HUES64 (cell line): Measurements from ENCODE around the gene KRT71.

Source experiments
- H3K27ac ChIP-seq: 2 replicates; pipeline ENCODE4 v1.7.0; 2013; ENCODE audit warnings: low read depth, low read length, inconsistent platforms
- H3K27me3 ChIP-seq: 2 replicates; pipeline ENCODE4 v1.6.1; 2013; ENCODE audit warnings: mild to moderate bottlenecking, low read length; ENCODE audit not compliant: insufficient read depth
- H3K36me3 ChIP-seq: 2 replicates; pipeline ENCODE4 v1.6.1; 2013; ENCODE audit warnings: mild to moderate bottlenecking, low read length; ENCODE audit not compliant: insufficient read depth
- H3K4me1 ChIP-seq: 2 replicates; pipeline ENCODE4 v1.6.1; 2013; ENCODE audit warnings: mild to moderate bottlenecking, low read length, moderate library complexity; ENCODE audit not compliant: insufficient read depth
- H3K4me3 ChIP-seq: 2 replicates; pipeline ENCODE4 v1.5.1; 2013; ENCODE audit warnings: mild to moderate bottlenecking, low read length, moderate library complexity
- H3K9ac ChIP-seq: 2 replicates; pipeline ENCODE4 v1.6.1; 2013; ENCODE audit warnings: mild to moderate bottlenecking, low read depth, low read length
- H3K9me3 ChIP-seq: 2 replicates; pipeline ENCODE4 v1.6.1; 2013; ENCODE audit warnings: low read depth, low read length; ENCODE audit not compliant: insufficient read depth
- WGBS: fragments of 150-250, 120-280 bp; methylation state at CpG from one replicate; pipeline ENCODE4 v1.1.7; 2013; ENCODE audit warnings: missing lambda C conversion rate; 5-methylcytosine and 5-hydroxymethylcytosine counted together

The KRT71 gene

GRCh38 chr12:52585066-52585465, 32.1 kb upstream of the KRT71 start:
- H3K27ac ChIP-seq = no peak overlapping the region
- H3K36me3 ChIP-seq = no peaks in the 10 kb centered on the region
- 93% methylated on average over 3 of the region's 3 CpGs for WGBS
- H3K9me3 ChIP-seq = no peaks in the 10 kb centered on the region; the same call in 1 of the 2 replicates
- H3K9ac ChIP-seq = no peak overlapping the region
- H3K4me1 ChIP-seq = no peaks in the 10 kb centered on the region
- no peaks in the 10 kb centered on the region for H3K27me3 ChIP-seq
- no peak overlapping the region for H3K4me3 ChIP-seq

DNA sequence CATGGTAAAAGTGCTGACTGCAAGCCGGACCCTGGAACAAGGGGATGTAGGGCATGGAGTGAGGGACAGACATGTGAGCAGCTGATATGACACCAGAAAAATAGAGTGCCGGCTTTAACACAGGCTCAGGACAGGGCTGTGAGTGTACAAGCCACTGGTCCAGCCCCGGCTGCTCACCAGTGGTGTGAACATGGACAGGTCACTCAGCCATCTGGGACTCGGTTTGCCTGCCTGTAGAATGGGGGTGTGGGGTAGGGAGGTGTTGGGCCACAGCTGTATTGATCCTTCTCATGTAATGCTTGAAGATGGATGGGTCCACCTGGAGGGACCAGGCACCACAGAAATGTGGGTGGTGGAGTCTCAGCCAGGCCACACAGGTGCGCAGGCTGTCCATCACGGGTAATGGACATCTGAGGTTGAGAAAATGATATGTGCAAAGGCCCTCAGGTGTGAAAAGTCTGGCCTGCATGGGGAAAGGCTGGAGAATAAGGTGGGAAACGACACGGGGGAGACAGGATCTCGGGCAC, 31.3 kb upstream of the KRT71 start:
- Histone ChIP-seq H3K9ac (no peak overlapping the region), H3K9me3 (no peaks in the 10 kb centered on the region), H3K27me3 (no peaks in the 10 kb centered on the region), H3K27ac (no peak overlapping the region), H3K36me3 (no peaks in the 10 kb centered on the region), H3K4me3 (no peak overlapping the region), H3K4me1 (no peaks in the 10 kb centered on the region)
- WGBS = 92% methylated on average over 9 of the region's 9 CpGs

- Histone ChIP-seq H3K4me3 (no peak overlapping the region), H3K36me3 (no peaks in the 10 kb centered on the region), H3K4me1 (no peaks in the 10 kb centered on the region), H3K27me3 (no peaks in the 10 kb centered on the region), H3K9me3 (no peaks in the 10 kb centered on the region), H3K27ac (no peak overlapping the region), H3K9ac (no peak overlapping the region)
- WGBS = 28% methylated on average over 7 of the region's 7 CpGs
These were observed 30.1 kb upstream of the KRT71 start for GRCh38 chr12:52582971-52583456.

- Histone ChIP-seq H3K4me3 (no peak overlapping the region), H3K9ac (no peak overlapping the region), H3K27me3 (no peaks in the 10 kb centered on the region), H3K4me1 (no peaks in the 10 kb centered on the region), H3K27ac (no peak overlapping the region), H3K9me3 (no peaks in the 10 kb centered on the region), H3K36me3 (no peaks in the 10 kb centered on the region)
- WGBS = 65% methylated on average over 2 of the region's 2 CpGs
These were observed 29.5 kb upstream of the KRT71 start for GRCh38 chr12:52582486-52582885.

- Histone ChIP-seq H3K9me3 (no peaks in the 10 kb centered on the region), H3K4me3 (no peak overlapping the region), H3K27ac (no peak overlapping the region), H3K27me3 (no peaks in the 10 kb centered on the region), H3K36me3 (no peaks in the 10 kb centered on the region), H3K4me1 (no peaks in the 10 kb centered on the region), H3K9ac (no peak overlapping the region)
- 89% methylated on average over 6 of the region's 6 CpGs for WGBS
These were observed 28.5 kb upstream of the KRT71 start for GRCh38 chr12:52581481-52581880.

DNA sequence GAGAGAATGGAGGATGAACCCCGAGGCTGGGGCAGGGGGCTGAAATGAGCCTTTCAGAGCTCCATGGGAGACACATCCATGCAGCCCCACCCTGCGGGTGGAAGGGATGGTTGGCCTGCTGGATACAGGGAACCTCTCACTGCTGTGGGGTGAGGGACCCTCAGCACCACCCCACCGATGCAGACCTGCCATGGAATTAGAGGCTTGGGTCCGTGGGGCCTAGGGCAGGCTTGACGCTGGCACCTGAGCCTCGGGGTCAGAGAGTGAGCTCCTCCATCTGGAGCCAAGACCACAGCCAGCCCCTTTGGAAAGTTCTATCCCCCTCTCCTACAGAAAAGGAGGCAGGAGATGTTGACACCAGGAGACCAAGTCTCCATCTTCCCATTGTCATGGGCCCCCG, 28.1 kb upstream of the KRT71 start:
- no peak overlapping the region for H3K27ac ChIP-seq

GRCh38 chr12:52580496-52580895, 27.6 kb upstream of the KRT71 start:
- H3K27me3 ChIP-seq = no peaks in the 10 kb centered on the region
- H3K4me1 ChIP-seq = no peaks in the 10 kb centered on the region
- H3K4me3 ChIP-seq = no peak overlapping the region
- H3K9ac ChIP-seq = no peak overlapping the region
- no peak overlapping the region for H3K27ac ChIP-seq
- no peaks in the 10 kb centered on the region for H3K9me3 ChIP-seq
- no peaks in the 10 kb centered on the region for H3K36me3 ChIP-seq
- 50% methylated on average over 1 of the region's 1 CpG for WGBS

More for the DNA sequence above, 28.1 kb upstream of the KRT71 start:
- H3K9ac ChIP-seq = no peak overlapping the region
- WGBS = 96% methylated on average over 7 of the region's 7 CpGs
- no peaks in the 10 kb centered on the region for H3K4me1 ChIP-seq
- no peaks in the 10 kb centered on the region for H3K9me3 ChIP-seq
- H3K36me3 ChIP-seq = no peaks in the 10 kb centered on the region
- no peaks in the 10 kb centered on the region for H3K27me3 ChIP-seq
- H3K4me3 ChIP-seq = no peak overlapping the region

DNA sequence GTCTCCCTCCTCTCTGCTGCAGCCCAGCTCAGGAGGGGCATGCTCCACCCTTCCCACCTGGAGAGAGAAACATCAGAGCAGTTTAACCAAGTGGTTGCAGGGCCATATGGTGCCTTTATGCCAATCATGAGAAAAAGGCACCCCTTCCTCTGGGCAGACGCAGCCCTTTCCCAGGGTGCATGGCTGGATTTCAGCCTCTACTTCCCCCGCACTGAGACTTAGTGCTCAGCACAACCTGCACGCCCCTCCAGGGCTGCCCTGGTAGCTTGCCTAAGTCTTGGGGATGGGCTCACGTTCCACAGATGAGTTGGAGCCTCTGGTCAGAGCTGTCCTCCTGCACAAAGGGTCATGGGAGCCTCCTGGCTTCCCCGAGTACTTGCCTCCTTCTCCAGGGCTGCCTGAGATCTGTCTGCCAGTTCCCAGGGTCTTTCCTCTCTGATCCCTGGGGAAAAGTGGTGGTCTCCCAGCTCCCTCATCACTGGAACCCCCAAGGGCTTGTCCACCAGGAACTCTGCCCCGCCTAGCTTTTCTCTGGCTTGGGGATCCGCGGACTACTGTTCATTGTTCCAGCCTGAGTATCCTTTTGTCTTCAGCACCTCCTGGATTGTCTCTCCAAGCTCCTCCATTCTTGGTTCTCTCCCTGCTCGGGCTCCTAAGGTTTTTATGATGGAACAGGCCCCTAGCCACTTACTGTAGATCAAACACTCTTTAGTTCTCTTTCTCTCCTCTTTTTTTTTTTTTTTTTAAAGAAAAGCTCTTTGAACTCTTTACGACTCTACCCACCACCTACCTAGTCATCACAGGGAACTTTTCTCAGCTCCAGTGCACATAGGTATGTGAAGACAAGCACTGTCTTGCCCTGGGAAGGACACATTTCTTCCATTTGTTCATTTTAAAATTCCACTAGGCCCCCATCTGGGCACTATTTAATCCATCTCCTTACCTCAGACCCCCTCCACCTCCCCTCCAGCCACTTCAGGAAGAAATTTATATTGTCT, 26.8 kb upstream of the KRT71 start:
- no peak overlapping the region for H3K4me3 ChIP-seq
- no peak overlapping the region for H3K27ac ChIP-seq
- no peaks in the 10 kb centered on the region for H3K9me3 ChIP-seq
- H3K36me3 ChIP-seq = no peaks in the 10 kb centered on the region
- H3K4me1 ChIP-seq = no peaks in the 10 kb centered on the region
- no peak overlapping the region for H3K9ac ChIP-seq
- WGBS = 84% methylated on average over 10 of the region's 10 CpGs
- no peaks in the 10 kb centered on the region for H3K27me3 ChIP-seq

DNA sequence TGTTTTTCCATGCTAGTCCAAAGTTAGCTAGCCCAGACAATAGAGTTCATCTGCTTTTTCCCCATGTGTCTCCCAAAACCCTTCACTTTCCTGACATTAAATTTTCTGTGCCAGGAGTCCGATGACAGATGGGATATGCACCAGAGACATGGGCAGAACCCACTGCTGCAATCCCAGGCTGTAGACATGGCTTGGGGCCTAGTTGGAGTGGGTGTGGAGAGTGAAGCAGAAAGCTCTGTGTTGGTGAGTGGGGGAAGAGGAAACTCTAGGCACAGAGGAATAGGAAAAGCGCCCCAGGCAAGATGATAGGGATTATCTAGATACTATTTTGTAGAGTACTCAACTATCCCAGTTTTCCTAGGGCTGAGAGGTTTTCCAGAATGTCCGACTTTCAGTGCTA, 25.5 kb upstream of the KRT71 start:
- Histone ChIP-seq H3K36me3 (no peaks in the 10 kb centered on the region), H3K4me3 (no peak overlapping the region), H3K27ac (no peak overlapping the region), H3K9me3 (no peaks in the 10 kb centered on the region), H3K9ac (no peak overlapping the region), H3K4me1 (no peaks in the 10 kb centered on the region), H3K27me3 (no peaks in the 10 kb centered on the region)
- 96% methylated on average over 3 of the region's 3 CpGs for whole genome bisulfite sequencing

DNA sequence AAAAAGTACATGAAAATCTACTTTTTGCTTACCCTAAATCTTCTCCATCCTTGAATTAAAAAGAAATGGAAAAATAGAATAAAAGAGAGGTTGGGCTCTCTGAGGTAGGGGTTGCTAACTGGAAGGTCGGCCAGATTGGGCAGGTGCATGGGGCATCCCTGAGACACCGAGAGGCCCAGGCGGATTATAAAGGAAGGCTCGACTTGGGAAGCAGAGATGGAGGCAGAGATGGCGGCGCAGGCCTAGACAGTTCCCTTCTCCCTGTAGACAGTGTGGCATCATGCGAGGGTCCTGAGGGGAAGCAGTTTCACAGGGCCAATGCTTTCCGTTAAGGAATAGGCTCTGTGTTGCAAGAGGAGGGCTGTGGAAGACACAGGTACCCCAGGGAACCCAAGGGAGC, 24.4 kb upstream of the KRT71 start:
- no peaks in the 10 kb centered on the region for H3K27me3 ChIP-seq
- no peaks in the 10 kb centered on the region for H3K4me1 ChIP-seq
- no peak overlapping the region for H3K27ac ChIP-seq
- no peaks in the 10 kb centered on the region for H3K36me3 ChIP-seq
- WGBS = 94% methylated on average over 8 of the region's 8 CpGs
- H3K4me3 ChIP-seq = no peak overlapping the region
- H3K9me3 ChIP-seq = no peaks in the 10 kb centered on the region
- H3K9ac ChIP-seq = no peak overlapping the region

- WGBS = 97% methylated on average over 3 of the region's 3 CpGs
- no peak overlapping the region for H3K4me3 ChIP-seq
These were observed 23.0 kb upstream of the KRT71 start for GRCh38 chr12:52575948-52576347.

More at GRCh38 chr12:52575948-52576347, 23.0 kb upstream of the KRT71 start:
- no peaks in the 10 kb centered on the region for H3K4me1 ChIP-seq
- H3K9ac ChIP-seq = no peak overlapping the region
- H3K36me3 ChIP-seq = no peaks in the 10 kb centered on the region
- no peaks in the 10 kb centered on the region for H3K9me3 ChIP-seq
- H3K27me3 ChIP-seq = no peaks in the 10 kb centered on the region
- H3K27ac ChIP-seq = no peak overlapping the region
